SHP77 (cell line): ENCODE results near the gene MYPOP.
"Not testable (repeated sequence)": the region's sequence is repeated elsewhere in the genome, so short reads cannot be mapped to it uniquely, and the experiment has no call there.

Experiments
- DNase-seq, 2 experiments: peaks; one replicate each; lab custom pipeline; 2025; lab: John Stamatoyannopoulos, UW

MYPOP gene

GRCh38 chr19:45883881-45884681, 18.3 kb downstream of the MYPOP start:
- DNase-seq: no peak

GRCh38 chr19:45883586-45883880, 18.9 kb downstream of the MYPOP start:
- no peak for DNase-seq

- peak; percentile 70 to 81 for DNase-seq
Observed at GRCh38 chr19:45882652-45883585, 19.5 kb downstream of the MYPOP start.

GRCh38 chr19:45881909-45882528, 20.4 kb downstream of the MYPOP start:
- DNase-seq: no peak

GRCh38 chr19:45881082-45881908, 21.1 kb downstream of the MYPOP start:
- DNase-seq: no peak

- no peak for DNase-seq
Observed at GRCh38 chr19:45879971-45880370, 22.4 kb downstream of the MYPOP start.

- DNase-seq: no peak
Observed at GRCh38 chr19:45879055-45879454, 23.4 kb downstream of the MYPOP start.

GRCh38 chr19:45878043-45878794, 24.2 kb downstream of the MYPOP start:
- DNase-seq: no peak

GRCh38 chr19:45876411-45877197, 25.8 kb downstream of the MYPOP start:
- DNase-seq: no peak

- DNase-seq: no peak
Observed at GRCh38 chr19:45876161-45876410, 26.3 kb downstream of the MYPOP start.

- no peak for DNase-seq
Observed at GRCh38 chr19:45874620-45874966, 27.8 kb downstream of the MYPOP start.

- DNase-seq: no peak
Observed at GRCh38 chr19:45873219-45873772, 29.1 kb downstream of the MYPOP start.

- DNase-seq: no peak
Observed at GRCh38 chr19:45872095-45872919, 30.1 kb downstream of the MYPOP start.

GRCh38 chr19:45870798-45871197, 31.6 kb downstream of the MYPOP start:
- DNase-seq: no peak

- not testable (repeated sequence) for DNase-seq
Observed at GRCh38 chr19:45867241-45867640, 35.2 kb downstream of the MYPOP start.

GRCh38 chr19:45866400-45867176, 35.8 kb downstream of the MYPOP start:
- no peak for DNase-seq

- no peak for DNase-seq
Observed at GRCh38 chr19:45865269-45865948, 37.0 kb downstream of the MYPOP start.

GRCh38 chr19:45864629-45865082, 37.8 kb downstream of the MYPOP start:
- DNase-seq: no peak
